GM19023 (cell line): Measurements from ENCODE around the gene PPP2R2C.

Experiments used
- ATAC-seq: cut with Tn5 transposase; IDR thresholded peaks from one replicate; pipeline ENCODE4 v1.9.1; 2021; ENCODE audit warnings: mild to moderate bottlenecking, moderate library complexity; ENCODE audit not compliant: unreplicated experiment

The PPP2R2C gene

DNA sequence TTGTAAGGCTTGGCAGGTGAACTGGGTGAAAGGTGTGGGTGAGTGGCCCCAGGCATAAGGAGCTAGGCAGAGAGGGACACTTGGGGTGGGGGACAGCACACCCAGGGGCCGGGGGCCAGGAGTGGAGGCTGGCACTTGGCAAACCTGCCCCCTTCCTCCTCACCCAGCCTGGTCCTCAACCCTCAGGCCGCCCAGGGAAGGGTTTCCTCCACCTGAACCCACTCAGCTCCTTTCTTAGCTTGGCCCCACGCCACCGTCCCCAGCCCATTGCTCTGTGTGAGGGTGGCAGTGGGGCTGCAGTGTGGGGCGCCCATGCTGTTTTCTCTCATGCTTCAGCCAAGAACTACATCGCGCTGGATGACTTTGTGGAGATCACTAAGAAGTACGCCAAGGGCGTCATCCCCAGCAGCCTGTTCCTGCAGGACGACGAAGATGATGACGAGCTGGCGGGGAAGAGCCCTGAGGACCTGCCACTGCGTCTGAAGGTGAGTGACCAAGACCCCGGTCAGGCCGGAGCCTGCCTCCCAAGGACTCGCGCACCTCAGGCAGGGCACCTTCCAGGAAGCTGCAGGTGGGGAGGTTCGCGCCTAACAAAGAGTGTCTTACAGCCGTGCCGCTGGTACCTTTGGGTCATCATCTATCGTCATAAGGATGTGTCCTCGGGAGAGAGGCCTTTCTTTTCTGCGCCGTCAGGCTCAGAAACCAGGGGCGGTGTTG lies 177.6 kb downstream of the PPP2R2C start:
- no peak for ATAC-seq

DNA sequence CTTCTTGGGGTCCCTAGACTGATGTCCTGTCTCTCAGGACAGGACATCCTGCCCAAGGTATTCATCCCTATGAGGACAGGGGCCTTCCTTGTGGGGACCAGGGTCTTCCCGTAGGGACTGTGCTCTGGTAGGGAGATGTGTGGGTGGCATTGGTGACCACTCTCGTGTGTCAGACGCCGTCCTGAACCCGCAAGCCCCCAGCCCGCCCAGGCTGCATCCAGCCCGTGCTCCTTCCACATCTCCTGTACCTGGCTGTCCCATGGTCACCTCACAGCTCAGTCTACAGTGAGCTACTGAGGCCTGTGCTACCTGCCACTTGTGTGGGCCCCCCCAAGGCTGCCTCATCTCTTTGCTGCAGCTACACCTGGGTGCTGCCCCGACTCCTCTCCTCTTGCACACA lies 178.8 kb downstream of the PPP2R2C start:
- no peak for ATAC-seq

DNA sequence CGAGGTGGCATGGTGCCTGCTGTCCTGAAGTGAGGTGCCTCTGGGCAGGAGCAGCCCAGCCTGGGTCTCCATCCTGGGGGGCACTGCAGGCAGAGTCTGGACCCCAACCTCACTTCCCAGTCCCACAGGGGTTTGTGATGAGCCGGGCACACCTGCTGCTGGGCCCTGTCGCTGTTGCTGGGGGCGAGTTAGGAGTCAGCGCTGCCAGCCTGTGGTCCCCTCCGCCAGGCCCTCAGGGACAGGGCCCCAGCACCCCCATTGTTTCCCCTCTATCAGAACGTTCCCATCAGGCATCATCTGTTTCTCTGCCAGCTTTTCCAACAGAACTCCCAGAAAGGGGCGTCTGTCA lies 179.3 kb downstream of the PPP2R2C start:
- ATAC-seq = no peak

DNA sequence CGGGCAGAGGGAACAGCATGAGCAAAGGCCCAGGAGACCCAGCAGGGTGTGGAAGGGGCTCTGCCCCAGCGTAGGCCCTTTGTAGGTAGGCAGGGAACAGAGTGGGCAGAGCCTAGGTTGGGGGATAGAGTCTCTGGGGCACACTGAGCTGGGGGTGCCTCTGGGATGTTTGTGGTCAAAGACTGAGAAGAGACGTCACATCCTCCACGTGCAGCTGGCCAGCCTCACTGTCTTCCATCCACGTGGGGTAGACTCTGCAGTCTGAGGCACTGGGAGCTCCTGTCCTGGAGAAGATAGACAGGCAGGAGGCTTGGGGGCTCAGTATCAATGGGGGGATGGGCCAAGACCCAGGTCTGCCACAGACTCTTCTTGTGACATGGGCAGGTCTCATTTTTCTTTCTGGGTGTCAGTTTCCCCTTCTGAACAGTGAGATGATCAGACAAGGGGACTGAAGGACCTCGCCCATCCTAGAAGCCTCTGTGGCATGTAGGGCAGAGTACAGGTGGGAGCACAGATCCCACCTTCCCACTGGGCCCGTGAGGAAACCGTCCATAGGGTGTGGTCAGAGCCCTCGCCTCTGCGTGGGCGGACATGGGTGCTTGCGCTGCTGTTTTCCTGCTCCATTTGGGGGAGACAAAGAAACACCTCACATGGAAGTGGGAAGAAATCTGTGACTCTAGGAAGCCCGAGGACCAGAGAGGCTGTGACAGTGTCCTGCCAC lies 179.9 kb downstream of the PPP2R2C start:
- no peak for ATAC-seq

DNA sequence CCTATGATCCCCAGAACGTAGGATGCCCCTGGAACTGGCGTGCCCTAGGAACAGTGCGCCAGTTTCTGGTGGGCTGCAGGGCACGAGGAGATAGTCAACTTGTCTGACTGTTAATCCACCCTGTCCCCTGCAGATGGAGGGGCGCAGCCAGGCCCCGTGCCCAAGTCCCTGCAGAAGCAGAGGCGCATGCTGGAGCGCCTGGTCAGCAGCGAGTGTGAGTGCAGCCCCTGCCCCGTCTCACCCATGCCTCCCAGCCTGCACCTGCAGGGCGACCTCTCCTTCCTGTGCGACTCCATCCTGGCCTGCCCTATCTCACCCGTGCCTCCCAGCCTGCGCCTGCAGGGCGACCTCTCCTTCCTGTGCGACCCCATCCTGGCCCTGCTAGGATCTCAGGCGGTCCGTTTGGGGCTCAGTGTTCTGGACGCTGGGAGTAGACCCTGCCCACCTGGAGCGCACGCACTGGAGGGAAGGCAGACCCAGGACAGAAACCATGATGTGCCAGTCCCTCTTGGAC lies 180.6 kb downstream of the PPP2R2C start:
- no peak for ATAC-seq

DNA sequence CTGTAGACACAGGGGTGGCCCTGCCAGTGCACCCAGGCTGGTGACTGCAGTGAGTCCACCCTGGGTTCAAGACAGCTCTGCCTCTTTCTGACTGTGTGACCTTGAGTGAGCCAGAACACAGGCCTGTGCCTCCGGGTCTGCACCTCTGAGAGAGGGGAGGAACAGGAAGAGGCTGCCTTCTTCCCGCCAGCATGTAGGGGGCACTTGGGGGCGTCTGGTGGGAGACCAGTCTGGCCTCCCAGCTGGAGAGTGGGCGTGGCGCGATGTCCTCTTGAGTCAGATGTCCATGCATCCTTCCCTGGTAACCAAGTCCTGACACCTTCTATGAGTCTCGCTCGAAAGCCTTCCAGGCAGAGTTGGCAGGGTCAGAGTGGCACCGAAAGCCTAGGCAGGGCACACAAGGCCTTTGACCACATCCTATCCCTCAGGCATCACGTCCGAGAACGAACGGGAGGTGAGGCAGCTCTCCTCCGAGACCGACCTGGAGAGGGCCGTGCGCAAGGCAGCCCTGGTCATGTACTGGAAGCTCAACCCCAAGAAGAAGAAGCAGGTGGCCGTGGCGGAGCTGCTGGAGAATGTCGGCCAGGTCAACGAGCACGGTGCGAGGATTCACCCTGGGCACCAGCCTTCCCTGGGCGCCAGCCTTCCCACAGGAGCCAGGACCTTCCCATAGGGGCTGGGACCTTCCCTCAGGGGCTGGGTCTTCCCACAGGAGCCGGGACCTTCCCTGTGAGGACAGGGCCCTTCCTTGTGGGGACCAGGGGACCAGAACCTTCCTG lies 181.5 kb downstream of the PPP2R2C start:
- no peak for ATAC-seq

DNA sequence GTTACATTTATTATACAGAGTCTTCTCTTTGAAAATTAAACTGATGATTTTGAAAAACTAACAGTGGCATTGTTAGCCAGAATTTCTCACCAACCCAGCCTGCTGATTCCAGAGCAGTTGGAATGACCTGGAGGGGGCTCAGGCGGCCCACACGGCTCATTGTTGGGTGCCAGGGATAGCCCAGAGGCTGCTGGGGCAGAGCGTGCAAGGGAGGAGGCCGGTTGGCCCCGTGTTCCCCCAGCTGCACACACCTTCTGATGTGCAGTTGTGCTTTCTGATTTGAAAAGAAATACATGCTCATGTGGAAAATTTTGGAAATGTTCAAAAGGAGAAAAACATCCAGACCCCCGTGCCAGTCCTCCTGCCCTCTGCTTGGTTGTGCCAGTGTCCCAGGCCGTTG lies 182.2 kb downstream of the PPP2R2C start:
- ATAC-seq = no peak

DNA sequence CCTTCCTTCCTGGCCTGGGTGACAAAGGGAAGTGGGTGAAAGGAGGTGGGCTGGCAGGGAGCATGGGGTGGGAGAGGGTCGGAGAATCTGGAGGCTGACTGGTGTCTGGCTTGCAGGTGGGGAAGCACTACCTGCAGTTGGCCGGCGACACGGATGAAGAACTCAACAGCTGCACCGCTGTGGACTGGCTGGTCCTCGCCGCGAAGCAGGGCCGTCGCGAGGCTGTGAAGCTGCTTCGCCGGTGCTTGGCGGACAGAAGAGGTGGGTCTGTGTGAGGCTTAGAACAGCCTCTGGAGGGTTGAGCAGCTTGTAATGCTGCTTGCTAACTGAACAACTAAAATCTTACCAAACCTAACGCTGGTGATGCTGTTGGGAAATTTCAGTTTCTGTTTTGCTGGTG lies 183.5 kb downstream of the PPP2R2C start:
- no peak for ATAC-seq

DNA sequence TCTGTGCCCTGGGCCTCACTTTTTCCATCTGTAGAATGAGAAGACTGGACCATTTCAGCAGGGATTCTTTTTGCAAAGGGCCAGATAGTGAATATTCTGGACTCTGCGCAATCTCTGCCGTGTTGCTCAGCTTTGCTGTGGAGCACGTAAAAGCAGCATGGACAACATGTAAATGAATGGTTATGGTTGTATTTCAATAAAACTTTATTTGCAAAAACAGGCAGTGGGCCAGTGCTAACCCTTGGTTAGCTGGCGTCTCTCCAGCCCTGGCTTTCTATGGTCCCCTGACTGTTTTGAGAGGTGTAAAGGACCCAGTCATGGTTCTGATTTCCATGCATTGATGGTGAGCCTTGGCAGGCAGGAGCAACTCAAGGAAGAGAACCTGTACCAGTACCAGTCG lies 184.1 kb downstream of the PPP2R2C start:
- no peak for ATAC-seq

DNA sequence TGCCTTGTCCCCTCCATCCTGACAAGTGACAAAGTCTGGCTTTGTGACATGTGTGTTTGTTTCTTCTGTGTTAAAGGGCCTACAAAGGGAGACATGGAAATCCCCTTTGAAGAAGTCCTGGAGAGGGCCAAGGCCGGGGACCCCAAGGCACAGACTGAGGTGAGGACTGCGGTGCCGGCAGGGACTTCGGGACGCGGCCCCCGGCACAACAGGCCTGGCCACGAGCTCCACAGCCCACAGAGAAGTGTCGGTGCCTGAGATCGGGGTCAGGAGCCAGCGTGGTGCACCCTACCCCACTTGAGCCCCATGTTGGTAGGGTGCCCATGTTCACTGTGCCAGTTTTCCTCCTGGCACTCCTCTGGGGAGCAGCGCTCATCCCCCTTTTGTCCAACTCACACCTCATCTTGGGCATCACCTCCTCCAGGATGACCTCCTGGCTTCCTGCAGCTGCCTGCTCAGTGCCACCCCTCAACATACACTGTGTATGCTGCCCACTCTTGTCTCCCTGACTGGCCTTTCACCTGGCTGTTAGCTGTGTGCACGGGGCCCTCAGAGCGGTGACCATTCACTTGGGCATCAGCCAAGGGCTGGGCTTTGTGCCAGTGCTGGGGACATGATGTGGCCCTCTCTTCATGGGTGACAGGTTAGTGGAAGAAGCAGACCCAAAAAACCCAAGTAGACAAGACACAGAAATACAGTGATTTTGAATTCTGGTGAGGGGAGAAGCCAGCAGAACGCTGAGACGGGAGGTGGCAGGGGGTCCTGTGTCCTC lies 185.2 kb downstream of the PPP2R2C start:
- ATAC-seq = no peak

DNA sequence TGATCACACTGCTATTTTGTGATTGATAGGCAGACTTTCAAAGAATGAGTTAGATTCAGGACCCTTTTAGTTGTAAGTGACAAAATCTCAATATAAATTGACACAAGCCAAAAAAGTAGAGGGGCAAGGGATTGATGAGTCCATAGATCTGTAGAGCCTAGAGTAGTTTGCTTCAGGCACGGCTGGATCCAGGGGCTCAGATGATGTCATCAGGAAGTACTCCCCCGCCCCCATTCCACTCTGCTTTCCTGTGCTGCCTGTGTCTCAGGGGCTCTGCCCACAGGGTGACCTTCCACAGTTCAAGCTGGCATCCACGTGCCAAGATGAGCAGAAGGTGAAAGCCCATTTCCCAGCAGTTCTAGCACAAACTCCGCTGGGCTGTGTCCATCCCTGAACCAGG lies 189.1 kb downstream of the PPP2R2C start:
- ATAC-seq = no peak

DNA sequence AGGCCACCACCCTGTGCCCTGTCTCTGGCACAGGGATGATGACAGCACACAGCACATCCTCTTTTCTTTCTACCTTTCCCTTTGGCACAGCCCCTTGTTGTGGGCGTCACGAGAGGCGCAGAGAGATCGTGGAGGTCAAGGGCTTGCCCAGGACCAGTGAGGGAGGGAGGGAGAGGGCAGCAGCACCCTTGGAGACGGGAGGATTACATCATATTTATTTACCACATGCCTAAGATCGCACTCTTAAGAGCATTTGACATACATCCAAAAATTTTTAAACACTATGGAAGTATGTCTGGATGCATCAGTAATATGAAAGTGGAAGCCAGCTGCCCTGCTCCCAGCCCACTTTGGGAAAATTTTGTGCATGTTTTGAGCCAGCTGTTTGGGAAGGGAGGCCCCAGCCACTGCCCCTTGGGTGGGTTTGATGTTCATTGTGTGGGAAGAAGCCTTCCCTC lies 190.1 kb downstream of the PPP2R2C start:
- no peak for ATAC-seq

DNA sequence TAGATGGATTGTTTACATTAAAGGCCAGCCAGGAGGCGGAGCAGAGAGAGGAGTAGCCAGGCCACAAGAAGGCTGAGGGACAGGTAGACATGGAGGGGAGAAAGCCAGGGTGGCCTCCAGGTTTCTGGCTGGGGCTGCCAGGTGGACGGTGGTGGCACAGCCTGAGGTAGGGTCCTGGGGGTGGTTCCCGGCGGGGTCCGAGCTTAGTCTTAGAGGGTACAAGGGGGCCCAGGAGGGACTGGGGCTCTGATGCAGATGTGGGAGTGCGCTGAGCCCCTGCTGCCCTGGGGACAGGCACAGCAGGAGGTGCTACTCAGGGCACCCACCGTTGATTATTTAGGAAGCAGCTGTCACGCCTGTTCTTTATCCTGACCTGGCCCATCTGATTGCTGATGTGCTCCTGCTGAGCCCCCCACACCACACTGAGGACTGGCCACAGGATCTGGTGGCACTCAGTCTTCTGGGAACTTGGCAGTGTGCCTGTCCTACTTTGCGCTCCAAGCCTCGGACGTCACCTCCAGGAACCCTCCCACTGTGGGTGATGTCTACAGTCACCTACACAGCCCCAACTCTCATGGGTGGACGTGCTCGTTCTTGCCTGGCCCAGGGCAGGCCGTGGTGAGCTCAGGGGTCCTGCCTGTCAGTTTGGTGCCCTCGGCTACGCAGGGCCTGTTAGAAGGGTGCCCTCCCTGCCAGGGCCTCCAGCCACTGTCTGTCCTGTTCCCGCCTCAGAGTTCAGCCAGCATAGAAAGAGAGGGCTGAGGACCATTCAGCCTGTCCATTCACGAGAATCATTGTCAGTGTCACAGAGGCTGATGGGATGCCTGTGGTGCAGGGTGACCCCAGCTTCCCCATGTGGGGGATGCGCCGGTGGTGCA lies 190.7 kb downstream of the PPP2R2C start:
- no peak for ATAC-seq

DNA sequence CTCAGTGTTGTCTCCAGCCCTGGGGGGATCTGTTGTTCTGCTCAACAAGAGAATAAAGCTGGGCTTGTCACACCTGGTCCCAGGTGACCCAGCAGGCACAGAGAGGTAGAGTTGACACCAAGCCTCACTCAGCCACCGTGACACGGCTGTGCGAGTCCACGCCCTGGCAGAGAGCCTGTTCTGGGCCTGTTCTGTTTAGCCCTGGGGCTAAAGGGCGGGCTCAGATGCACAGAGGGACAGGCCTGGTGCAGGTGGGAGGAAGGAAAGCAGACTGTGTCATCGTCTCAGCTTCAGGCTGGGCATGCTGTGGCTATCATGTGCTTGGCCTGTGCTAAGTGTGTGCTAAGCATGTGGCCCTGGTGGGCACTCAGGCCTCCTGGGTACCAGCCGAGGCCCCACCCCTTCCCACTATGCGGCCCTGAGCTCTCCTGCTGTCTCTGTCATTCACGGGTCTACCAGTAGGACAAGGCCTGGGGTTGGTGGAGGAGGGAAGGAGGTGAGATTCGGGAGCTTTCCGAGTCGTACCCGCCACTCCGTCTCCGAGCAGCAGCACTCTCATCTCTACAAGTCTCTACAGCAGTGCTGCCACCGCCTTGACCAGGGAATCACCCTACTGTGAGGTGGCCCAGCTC lies 191.9 kb downstream of the PPP2R2C start:
- ATAC-seq = no peak

DNA sequence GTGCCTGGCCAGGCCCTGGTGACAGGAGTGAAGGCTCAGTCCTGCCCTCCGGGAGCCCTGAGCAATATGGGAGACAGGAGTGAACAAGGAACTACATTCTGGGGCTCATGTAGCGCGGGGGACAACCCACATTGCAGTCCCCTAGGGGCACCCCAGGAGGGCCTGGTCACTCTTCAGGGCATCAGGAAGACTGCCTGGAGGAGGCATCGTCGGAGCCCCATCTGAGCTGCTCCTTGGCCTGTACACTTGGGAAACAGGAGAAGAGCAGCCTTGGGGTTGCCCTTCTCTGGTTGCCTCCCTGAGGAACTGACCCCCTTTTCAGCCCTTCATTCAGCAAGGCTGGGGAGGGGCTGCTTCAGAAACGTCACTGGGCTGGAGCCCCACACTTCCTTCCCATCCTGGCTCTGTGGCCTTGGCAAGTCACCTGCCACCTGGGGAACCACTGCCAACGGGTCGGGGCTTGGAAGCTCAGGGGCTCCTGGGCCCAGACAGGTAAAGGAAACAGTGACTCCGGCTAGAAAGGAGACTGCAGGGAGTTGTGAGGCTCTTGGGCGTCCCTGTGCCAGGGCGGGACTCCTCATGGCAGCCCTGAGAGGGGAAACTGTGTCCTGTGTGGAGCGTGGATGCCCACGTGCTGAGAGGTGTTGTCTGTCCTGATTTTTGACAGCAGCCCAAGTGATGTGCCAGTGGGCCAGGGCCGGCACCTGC lies 192.7 kb downstream of the PPP2R2C start:
- ATAC-seq = no peak

DNA sequence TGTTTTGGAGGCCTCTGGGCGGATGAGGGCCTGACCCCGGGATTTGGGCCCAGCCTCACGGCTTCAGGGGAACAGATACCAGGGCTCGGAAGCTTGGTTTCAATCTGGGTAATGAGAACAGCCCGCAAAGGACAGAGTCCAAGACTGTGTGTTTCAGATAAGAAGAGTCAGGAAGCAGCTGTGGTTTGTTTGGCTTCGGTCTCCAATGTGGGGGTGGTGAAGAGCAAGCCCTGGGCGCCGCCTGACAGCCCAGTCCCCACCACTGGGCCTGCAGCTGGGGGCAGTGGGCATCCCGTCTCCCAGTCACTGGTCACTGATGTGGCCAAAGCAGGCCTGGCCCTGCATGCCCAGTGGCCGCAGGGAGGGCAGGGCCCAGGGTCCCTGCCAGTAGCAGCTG lies 193.6 kb downstream of the PPP2R2C start:
- peak; percentile 92 for ATAC-seq

DNA sequence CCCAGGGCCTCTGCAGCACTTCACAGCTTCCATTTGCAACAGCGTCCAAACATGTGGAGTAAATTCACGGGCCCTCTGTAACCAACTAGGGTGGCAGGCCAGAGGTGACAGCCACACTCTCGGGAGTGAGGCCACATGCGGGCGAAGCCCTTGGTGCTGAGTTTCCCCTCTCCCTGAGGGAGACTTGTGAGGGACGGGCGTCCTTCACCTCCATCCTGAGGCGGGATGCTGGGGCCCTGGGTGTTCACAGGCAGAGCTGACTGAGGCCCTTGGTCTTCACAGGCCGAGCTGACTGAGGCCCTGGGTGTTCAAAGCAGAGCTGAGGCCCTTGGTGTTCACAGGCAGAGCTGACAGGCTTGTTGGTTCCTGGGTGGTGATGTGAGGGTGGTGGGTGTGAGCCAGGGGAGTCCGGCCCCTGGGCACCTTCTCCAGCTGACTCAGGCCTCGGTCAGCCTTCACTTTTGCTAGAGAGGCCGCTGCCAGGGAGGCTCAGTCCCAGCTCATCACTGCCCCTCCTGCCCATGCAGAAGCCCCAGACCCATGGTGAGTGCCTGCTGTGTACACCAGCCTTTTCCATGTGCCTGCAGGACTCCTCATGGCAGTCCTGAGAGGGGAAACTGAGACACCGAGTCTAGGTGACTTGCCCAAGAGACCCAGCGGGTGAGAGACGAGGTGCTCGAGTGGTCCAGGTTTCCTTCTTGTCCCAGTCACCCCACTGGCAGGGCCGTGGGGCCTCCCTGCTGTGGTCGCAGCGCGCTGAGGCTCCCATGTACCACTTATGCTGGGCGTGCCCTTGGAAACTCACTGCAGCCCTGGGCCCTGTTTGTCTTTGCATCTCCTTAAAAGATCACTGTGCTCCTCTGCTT lies 194.2 kb downstream of the PPP2R2C start:
- ATAC-seq = peak; percentile 1
